Measurements from ENCODE around the gene COBL. TPM values are rescaled to one million over a fixed set of nuclear protein-coding genes. Genes with fewer than 3 reads are reported as not detected.

Gene COBL
- total RNA-seq, 4 donors from 2014 or later: 5.9 to 21.3 (median 7.8) TPM

GRCh38 chr7:51019191-51019844 lies 297.3 kb downstream of the COBL start:
- intact Hi-C loops (cut with DNase I): no loop called here
- 84 to 86% methylated on average over 7 of the region's 7 CpGs for WGBS, 2 donors
- no peak for TF ChIP-seq POLR2A (IDR thresholded peaks at IDR 0.05)
- TF ChIP-seq CTCF (IDR thresholded peaks at IDR 0.05): no peak
- no peak overlapping the region for H3K4me3 ChIP-seq
- H3K4me1 ChIP-seq: no peaks in the 10 kb centered on the region
- H3K27ac ChIP-seq: no peak overlapping the region
- no peaks in the 10 kb centered on the region for H3K9me3 ChIP-seq
- no peaks in the 10 kb centered on the region for H3K27me3 ChIP-seq
- no peak for DNase-seq
- H3K36me3 ChIP-seq: no peaks in the 10 kb centered on the region

GRCh38 chr7:51017576-51018535 lies 298.8 kb downstream of the COBL start:
- DNase-seq: no peak
- Histone ChIP-seq H3K4me1 (no peaks in the 10 kb centered on the region), H3K27ac (no peak overlapping the region), H3K4me3 (no peak overlapping the region), H3K9me3 (no peaks in the 10 kb centered on the region), H3K27me3 (no peaks in the 10 kb centered on the region), H3K36me3 (no peaks in the 10 kb centered on the region)
- no peak for TF ChIP-seq POLR2A (IDR thresholded peaks at IDR 0.05)
- TF ChIP-seq CTCF (IDR thresholded peaks at IDR 0.05): no peak
- WGBS, 2 donors: 83 to 92% methylated on average over 13 of the region's 16 CpGs
- intact Hi-C loops (cut with DNase I): no loop called here

GRCh38 chr7:51016546-51016945 lies 300.1 kb downstream of the COBL start:
- intact Hi-C loops (cut with DNase I): no loop called here
- Histone ChIP-seq H3K36me3 (no peaks in the 10 kb centered on the region), H3K27ac (no peak overlapping the region), H3K4me3 (no peak overlapping the region), H3K27me3 (no peaks in the 10 kb centered on the region), H3K4me1 (no peaks in the 10 kb centered on the region), H3K9me3 (no peaks in the 10 kb centered on the region)
- TF ChIP-seq CTCF (IDR thresholded peaks at IDR 0.05) (no peak), POLR2A (IDR thresholded peaks at IDR 0.05) (no peak)
- no peak for DNase-seq
- WGBS, 2 donors: 94 to 95% methylated on average over 4 to 8 of the region's 9 CpGs

GRCh38 chr7:51015581-51015980 lies 301.0 kb downstream of the COBL start:
- H3K4me3 ChIP-seq: no peak overlapping the region
- WGBS, 2 donors: 89 to 91% methylated on average over 9 to 11 of the region's 11 CpGs
- TF ChIP-seq CTCF (IDR thresholded peaks at IDR 0.05): no peak
- TF ChIP-seq POLR2A (IDR thresholded peaks at IDR 0.05): no peak
- no peaks in the 10 kb centered on the region for H3K36me3 ChIP-seq
- no peak for DNase-seq
- H3K27me3 ChIP-seq: no peaks in the 10 kb centered on the region
- no peaks in the 10 kb centered on the region for H3K9me3 ChIP-seq
- no peak overlapping the region for H3K27ac ChIP-seq
- no peaks in the 10 kb centered on the region for H3K4me1 ChIP-seq
- intact Hi-C loops (cut with DNase I): no loop called here

GRCh38 chr7:51014811-51015210 lies 301.8 kb downstream of the COBL start:
- no peaks in the 10 kb centered on the region for H3K9me3 ChIP-seq
- TF ChIP-seq CTCF (IDR thresholded peaks at IDR 0.05): no peak
- no peak for TF ChIP-seq POLR2A (IDR thresholded peaks at IDR 0.05)
- 85 to 88% methylated on average over 12 to 13 of the region's 16 CpGs for WGBS, 2 donors
- H3K27ac ChIP-seq: no peak overlapping the region
- H3K27me3 ChIP-seq: no peaks in the 10 kb centered on the region
- H3K4me3 ChIP-seq: no peak overlapping the region
- no peaks in the 10 kb centered on the region for H3K4me1 ChIP-seq
- H3K36me3 ChIP-seq: no peaks in the 10 kb centered on the region
- no peak for DNase-seq
- intact Hi-C loops (cut with DNase I): no loop called here
